Germinal center (tissue), 1 donor: ENCODE results near the gene CAMTA1.
"Not testable (repeated sequence)": the region's sequence is repeated elsewhere in the genome, so short reads cannot be mapped to it uniquely, and the experiment has no call there.

Experiments
- DNase-seq: peaks from one replicate; pipeline ENCODE4 v3.0.0; 2012; ENCODE audit warnings: mixed read lengths, low spot score

Gene CAMTA1

DNA sequence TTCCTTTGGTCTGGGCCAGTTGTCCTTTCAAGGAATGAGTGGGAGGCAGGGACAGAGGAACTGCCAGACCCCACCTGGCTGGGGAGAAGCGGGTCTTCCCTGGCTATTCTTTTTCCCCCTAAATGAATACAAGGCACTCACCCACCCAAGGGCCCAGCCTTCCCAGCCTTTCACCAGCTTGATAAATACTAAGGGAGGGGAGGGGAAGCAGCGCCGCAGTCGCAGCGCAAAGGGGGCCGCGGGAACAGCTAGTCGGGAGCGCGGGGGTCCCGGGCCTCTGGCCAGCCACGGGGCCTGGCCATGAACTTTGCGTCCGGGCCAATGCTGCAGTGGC is 894.6 kb downstream of the CAMTA1 start:
- no peak for DNase-seq

DNA sequence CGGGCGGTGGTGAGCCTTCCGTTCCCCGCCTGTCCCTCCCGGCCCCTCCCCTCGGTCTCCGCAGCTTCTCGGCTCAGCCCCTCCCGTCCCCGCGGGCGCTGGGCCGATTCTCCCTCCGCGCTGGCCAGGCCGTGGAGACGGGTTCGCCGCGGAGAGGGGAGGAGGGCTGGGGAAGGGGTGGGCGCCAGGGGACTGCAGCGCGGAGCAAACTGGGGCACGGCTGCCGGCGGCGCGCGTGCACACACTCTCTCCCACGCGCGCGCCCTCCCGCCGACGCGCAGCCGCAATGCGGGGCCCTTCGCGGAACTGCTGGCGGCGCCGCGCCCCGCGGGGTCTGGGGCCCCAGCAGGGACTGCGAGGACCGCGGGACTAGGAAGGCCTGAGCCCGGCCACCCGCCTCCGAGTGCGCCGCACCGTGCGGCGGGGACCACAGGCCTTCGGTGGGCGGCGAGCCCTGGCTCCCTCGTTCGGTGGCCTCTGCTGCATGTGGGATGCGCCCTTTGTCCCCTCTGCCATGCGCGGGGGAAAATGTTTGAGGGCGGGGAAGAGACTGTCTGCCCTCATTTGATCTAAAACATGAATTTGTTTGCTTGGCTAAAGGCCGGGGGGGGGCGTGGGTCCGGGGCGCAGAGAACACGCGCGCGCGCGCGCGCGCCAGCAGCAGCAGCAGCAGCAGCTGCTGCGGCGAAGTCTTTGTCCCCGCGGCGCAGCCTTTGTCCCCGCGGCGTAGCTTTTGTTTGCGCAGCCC is 895.1 kb downstream of the CAMTA1 start:
- DNase-seq, result peak; percentile 56

DNA sequence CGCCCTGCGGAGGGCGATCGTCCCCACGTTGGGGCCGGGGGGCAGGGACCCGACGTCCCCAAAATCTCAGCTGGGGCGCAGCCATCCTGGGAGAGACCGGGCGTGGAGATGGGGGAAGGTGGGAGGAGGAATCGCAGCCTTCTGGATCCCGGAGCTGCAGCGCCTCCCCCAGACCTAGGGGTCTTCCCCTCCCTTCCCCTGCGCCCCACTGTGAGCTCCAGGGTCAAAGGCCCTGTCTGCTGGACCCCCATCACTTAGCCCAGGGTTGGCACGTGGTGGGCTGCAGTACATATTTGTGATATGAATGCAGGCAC is 895.7 kb downstream of the CAMTA1 start:
- DNase-seq, result no peak

DNA sequence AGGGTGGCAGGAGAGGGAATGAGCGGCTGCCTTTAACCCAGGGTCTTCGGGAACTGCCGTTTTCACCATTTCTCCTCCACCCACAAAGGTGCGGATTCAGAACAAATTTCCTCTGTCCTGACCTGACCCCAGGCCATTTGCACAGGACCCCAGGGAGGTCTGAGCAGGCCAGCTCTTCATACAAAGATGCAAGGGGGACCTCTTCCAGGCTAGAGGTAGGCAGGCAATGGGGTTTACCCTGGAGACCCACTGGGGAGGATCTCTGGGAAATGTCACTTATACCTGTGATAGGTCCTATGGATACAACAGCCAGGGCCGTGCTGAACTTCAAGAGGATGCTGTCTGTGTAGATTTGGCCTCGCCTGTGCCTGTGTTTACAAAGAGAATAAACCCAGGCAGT is 896.1 kb downstream of the CAMTA1 start:
- DNase-seq, result no peak

DNA sequence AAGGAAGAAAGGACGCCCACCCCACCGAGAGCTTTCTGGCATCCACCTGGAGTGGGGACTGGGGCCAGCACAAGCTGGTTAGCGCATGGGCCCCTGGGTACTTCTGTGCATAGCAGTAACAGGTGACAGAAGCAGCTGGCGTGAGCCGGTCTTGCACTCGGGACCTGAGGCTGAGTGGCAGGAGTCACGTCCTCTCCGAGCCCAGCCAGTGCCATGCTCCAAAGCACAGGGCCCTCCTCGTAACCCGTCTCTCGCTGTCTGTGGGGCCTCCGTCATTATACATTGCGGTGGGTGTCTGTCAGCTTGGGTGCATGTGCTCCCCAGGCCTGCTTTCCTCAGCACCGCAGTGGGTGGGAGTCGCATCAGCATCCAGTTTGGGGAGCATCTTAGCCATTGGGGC is 898.3 kb downstream of the CAMTA1 start:
- no peak for DNase-seq

DNA sequence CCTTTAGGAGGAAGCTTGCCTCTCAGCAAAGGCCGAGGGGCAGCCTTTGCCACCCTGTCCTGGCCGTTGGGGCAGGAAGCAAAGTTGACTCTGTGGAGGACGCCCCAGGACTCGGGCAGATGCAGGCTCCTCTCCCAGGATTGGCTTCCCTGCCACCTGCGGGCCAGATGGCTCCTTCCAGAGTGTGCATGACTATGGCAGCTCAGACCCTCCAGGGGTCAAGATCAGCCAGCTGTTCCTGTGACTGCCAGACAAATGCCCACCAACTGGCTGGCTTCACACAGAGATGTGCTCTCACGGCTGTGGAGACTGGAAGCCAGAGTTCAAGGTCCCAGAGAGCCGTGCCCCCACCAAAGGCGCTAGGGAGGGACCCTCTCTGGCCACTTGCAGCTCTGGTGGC is 898.9 kb downstream of the CAMTA1 start:
- DNase-seq, result no peak

DNA sequence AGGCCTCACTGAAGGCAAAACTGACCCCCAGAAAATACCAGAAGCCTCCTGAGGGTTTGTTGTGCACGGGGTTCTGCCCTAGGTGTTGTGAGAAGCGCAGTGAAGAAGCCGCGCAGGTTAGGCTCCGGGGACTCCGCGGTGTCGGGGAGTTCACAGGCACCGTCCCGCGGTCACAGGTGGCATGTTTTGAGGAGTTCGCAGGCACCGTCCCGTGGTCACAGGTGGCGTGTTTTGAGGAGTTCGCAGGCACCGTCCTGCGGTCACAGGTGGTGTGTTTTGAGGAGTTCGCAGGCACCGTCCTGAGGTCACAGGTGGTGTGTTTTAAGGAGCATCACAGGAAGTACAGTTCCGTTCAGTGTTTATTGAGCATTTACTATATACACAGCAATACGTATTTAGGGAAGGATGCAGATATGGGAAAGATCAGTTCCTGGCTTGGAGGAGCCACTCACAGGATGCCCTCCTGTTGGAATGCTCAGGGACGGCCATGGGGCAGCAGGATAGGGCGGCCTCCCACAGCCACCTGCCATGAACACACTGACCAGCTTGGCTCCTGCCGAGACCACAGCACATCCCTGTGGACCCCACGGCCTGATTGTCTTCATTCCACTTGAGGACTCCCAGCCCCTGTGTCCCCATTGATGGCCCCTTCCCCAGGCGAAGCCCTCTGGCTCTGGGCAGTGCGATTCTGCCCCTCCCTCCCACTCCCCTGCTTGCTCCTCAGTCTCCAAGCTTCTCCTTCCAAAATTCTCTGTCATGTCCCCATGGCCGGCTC is 899.8 kb downstream of the CAMTA1 start:
- DNase-seq, result no peak

DNA sequence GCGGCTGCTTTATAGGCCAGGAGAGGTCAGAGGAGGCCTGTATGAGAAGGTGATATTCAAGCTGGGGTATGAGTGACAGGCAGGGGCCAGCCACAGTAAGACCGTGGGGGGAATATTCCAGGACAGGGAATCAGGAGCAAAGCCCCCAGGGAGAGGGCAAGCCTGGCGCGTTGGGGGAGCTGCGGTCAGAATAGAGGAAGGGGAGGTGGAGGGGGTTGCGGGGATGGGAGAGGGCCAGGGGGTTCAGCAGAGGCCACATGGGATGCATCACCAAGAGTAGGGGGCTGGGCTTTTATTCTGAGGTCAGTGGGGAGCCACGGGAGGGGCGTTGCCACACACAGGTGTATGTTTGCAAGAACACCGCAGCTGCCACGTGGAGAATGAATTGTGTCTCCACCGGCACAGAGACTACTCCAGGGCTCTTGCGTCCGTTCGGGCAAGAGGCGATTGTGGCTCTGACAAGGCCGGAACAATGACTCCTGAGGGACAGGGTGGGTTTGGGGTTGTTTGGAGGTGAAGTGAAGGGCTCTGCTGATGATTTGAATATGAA is 901.1 kb downstream of the CAMTA1 start:
- no peak for DNase-seq

DNA sequence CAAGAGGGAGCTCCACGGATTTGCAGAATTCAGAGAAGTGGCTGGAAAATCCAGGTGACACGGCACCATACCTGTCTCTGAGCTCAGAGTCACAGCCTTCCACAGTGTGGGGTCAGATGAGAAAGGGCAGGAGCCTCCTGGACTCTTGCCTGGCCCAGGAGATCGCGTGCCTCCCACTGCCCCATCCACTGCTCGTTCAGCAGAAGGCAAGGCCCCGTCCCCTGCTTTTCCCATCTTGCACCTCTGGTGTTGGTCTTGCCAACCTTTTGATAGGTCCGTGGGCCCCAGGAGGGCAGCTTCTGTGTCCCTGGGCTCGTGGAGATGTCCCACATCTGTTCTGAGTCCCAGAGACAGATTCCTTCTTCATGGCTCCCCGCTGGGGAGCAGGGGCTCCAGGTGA is 902.2 kb downstream of the CAMTA1 start:
- DNase-seq, result no peak

DNA sequence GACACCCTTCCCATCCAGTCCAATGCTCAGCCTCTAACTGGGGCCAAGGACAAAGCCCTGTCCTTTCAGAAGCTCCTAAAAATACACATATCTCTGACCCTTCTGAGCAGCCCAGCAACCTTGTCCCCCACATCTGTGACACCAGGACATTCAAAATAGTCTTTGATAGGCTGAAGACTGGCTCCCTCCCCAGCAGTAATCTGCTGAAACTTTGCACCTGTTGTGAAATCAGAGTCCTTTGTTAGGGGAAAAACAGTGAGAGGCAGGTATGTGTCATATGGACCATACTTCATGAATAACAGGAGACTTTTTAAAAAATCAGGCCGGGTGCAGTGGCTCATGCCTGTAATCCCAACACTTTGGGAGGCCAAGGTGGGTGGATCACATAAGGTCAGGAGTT is 903.4 kb downstream of the CAMTA1 start:
- DNase-seq, result no peak

DNA sequence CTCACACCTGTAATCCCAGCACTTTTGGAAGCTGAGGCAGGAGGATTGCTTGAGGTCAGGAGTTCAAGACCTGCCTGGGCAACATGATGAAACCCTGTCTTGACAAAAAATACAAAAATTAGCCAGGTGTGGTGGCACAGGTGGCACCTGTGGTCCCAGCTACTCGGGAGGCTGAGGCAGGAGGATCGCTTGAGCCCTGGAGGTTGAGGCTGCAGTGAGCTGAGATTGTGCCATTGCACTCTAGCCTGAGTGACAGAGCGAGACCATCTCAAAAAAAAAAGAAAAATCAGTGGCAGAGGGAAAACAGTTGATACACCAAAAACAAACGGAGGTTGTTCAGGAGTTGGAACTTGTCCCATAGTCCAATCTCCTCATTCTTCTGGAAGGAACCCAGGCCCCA is 904.1 kb downstream of the CAMTA1 start:
- DNase-seq, result not testable (repeated sequence)

DNA sequence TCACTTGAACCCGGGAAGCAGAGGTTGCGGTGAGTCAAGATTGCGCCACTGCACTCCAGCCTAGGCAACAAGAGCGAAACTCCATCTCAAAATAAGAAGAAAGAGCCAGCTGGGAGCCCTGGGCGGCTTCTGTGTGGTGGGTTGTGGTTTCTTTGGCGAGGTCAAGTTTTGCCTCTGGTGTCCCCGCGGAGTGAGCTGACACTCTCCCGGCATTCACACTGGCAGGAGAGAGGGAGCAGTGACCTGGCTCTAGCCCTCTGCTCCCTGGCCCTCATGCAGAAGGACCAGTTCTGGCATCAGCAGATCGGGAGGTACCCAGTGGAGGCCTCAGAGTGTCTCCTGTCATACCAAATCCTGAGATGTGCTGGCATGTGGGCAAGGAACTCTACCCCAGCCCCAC is 904.8 kb downstream of the CAMTA1 start:
- DNase-seq, result no peak

DNA sequence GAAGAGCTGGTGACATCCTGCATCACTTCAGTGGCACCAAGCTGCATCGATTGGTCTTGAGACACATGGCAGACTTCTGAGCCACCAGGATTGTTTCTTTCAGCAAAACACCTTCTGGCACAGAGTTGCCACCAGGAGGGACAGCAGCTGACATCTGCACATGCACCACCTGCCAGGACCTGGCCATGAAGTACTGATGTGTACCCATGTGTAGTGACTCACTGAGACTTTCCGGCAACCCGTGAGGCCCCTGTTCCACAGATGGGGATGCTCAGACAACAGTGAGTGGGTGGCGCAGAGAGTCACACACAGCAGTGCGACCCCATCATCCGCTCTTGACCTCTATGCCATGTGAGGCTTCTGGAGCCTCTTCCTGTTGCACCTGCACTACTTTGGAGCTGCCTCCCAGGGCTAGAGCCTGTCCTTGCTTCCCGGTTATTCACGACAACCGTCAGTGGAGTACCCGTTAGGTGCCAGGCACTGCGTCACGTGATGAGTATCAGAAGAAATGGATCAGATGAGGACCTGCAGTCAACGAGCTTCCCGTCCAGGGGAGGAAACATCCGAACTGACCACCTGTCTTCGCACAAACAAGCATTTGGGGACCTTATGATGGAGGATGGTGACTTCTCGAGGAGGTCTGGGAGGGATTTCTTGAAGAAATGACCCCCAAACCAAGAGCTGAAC is 905.4 kb downstream of the CAMTA1 start:
- no peak for DNase-seq

DNA sequence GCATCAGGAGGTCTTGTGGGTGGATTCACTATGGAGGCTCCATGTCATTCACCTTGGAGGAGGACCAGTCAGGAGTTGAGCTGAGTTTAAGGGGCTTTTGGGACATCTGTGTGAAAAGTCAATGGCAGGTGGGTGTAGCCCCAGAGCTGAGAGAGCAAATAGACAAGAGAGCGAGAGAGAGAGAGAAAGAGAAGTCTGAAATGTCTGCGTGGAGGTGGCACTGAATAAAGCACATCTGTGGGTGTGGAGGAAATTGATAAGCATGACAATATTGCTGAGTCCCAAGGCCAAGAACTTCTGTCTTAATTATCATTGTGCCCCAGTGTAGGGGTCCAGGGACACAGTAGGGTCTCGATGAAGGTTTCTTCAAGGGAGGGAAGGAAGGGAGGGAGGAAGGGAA is 906.3 kb downstream of the CAMTA1 start:
- no peak for DNase-seq

DNA sequence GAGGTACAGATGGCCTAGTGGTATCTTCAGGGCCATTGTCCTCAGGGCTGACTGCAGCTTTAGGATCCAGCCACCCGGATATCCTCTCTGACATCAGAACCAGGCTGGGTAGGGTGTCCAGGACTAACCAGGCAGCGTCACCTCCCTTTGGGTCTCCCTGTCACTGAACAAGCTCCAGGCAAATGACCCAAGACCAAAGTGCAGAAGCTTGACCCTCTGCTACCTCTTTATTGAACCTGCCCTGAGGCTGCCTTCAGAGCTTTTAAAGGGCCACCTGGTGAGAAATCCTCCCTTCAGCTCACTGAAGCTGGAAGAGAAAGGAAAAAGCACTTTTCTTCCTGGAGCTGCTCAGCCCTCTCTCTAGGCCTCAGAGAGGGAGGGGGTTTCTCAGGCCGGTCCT is 906.8 kb downstream of the CAMTA1 start:
- DNase-seq, result no peak

DNA sequence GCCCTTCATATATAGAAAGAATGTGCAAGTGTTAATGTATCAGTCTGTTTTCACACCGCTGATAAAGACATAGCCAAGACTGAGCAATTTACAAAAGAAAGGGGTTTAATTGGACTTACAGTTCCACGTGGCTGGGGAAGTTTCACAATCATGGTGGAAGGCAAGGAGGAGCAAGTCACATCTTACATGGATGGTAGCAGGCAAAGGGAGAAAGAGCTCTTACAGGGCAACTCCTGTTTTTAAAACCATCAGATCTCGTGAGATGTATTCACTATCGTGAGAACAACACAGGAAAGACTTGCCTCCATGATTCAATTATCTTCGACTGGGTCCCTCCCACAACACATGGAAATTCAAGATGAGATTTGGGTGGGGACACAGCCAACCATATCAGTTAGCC is 907.8 kb downstream of the CAMTA1 start:
- DNase-seq, result not testable (repeated sequence)

DNA sequence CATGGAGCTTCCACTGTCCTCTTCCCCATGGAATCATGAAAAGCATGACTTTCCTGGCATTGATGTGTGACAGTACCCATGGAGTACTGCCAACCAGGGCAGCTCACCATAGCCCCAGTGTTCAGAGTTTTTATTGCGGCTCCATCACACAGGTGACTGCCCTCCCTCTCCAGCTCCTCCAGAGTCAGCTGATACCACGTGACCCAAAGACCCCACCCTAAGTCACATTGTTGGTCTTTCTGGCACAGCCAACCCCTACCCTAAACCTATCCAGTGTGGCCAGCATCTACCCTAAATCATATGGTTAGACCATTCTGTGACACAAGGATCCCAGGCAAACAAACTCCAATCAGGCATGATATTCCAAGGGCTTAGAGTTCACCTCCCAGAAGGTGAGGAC is 908.4 kb downstream of the CAMTA1 start:
- DNase-seq, result no peak

DNA sequence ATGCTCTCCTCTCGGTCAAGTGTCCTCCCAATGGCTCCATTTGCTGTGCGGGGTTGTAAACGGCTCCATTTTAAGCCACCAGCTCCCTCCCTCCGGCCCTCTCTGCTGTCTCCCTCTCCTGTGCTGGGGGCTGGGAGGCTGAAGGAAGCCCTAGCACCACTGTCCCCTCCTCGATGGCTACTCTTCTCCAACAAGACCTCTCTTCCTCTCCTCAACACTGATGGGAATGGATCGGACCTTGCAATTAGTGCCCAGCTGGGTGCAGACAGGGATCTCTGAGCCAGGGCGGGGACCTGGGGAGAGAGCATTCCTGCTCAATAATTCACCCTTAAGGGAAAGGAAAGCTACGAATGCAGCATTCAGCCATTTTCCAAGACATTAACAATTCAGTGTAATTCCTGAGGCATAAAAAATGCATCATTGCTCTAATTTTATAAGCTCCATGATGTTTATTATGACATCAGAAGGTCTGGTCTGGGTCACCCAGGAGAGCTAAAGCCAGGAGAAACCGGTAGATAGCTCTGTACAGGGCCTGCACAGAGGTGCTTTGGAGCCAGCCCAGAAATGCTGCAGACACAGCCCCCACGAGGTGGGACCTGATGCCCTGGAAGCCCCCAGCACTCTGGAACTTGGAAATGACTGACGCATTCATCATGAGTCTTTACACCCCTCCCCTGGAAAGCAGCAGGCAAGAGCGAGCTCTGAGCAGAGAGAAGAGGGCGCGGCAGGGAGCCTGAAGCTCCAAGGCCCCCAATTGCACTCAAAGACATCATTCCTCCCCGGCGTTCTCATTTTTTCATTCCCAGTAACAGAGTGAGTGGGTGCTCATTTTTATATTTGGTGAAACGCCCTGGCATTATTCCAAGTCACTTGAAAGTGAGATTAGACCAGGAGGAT is 909.6 kb downstream of the CAMTA1 start:
- DNase-seq, result no peak

DNA sequence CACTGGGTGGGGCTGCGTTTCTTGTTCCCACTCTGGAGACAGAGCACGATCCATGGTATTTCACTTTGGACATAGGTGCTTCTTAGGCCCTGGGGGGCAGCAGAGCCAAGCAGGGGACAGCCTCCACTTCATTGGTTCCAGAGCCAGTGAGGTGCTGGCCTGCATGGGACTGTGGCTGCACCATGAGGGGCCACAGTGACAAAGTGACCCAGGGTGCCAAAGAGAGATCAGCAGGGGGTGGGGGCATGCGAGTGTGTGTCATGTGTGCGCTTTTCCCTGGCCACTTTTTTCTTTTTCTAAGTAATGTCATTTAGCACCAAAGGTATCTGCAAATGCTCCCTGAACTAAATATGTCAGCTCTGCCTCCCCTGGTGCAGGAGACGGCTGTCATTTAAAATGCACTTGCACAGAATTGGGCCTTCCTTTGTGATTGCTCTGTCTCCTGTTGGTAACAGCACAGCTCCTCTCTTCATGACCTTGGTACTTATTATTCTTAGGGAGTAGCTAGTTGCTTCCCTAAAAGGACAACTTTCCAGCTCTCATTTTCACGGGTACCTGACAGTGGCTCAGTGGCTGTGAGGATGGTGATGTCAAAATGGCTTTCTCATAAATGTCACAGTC is 910.4 kb downstream of the CAMTA1 start:
- no peak for DNase-seq

DNA sequence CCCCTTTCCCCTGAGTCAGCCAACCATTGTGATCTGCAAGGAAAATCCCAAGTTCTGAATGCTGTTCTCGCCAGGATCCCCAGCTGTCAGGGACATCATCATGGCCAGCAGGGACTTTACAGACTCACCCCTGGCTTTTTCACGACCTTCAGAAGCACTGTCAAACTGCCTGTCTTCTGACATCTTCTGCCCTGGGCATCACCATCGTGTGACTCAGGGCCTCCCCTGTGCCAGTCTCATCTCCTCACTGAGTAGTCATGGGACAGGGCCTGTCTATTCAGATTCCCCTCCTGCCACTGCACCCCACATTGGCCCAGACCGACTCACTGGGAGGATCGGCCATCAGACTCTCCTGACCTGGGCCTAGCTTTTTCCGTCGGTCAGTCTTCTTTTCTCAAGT is 913.4 kb downstream of the CAMTA1 start:
- DNase-seq, result no peak

DNA sequence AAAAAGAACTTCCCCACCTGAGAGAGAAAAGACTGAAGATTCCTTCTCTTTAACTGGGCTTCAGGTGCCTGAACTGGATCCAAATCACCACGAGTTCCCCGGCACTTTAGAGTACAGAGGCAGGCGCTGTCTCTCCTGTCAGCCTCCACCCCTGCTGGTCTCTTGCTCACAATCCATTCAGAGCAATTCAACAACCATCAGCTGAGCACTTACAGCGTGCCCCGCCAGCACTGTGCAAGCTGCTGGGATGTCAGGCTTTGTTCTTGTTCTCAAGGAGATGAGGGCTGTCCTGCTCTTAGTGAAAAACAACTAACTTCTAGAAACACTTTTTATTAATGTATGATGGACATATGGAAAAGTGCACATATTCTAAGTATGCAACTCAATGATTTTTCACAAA is 917.1 kb downstream of the CAMTA1 start:
- no peak for DNase-seq
